ENCODE data around the gene VEZT.
"Not testable (repeated sequence)": the region's sequence is repeated elsewhere in the genome, so short reads cannot be mapped to it uniquely, and the experiment has no call there.

VEZT gene

DNA sequence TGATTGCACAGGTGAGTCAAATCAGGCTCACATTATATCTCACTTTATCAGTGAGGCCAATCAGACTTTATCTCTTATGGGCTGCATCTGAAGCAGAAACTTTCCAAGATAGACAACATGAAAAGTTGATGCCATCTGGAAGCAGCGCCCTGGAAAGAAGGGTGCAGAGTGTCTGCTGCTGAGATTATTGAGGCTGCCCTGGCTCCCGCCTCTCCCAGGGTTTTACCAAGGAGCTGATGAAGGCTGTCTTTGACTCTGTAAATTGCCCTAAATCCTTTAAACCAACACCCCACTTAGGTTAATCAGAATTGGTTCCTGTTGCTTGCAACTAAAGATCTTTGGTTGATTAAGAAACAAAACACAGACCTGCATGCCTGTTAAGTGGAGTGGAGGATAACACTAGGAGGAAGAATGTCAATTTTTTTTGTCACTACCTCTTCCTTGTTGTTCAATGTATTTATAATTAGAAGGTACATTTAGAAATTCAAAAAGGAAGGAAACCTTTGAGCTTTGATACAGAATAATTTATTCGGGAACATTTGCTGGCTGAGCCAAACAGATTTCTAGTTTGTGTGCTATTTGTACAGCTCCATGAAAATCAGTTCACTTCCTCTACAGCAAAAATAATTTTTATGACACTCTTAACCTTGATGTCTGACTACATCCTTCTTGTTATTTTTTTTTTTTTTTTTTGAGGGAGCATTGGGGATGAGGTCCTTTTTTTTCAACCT lies 104.1 kb downstream of the VEZT start:
- POLR2A ChIA-PET, result no interaction called here
- CTCF ChIA-PET, result interaction anchor here (0.7 kb wide), 1 partner anchor 15 kb away, joined by 3 read pairs; no protein-coding TSS in a partner anchor

GRCh38 chr12:95322326-95322725 lies 104.7 kb downstream of the VEZT start:
- TF ChIP-seq ZNF384 (IDR thresholded peaks at IDR 0.05), result no peak
- TF ChIP-seq, protein P1, sequence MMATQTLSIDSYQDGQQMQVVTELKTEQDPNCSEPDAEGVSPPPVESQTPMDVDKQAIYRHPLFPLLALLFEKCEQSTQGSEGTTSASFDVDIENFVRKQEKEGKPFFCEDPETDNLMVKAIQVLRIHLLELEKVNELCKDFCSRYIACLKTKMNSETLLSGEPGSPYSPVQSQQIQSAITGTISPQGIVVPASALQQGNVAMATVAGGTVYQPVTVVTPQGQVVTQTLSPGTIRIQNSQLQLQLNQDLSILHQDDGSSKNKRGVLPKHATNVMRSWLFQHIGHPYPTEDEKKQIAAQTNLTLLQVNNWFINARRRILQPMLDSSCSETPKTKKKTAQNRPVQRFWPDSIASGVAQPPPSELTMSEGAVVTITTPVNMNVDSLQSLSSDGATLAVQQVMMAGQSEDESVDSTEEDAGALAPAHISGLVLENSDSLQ (IDR thresholded peaks at IDR 0.05), result no peak
- ChIA-PET POLR2A (no interaction called here), CTCF (interaction anchor here (0.7 kb wide), 1 partner anchor 15 kb away, joined by 3 read pairs; no protein-coding TSS in a partner anchor)
- DNase-seq (ENCODE audit: extremely low spot score), result no peak

More for the DNA sequence above, 104.1 kb downstream of the VEZT start:
- TF ChIP-seq, protein P1 (IDR thresholded peaks at IDR 0.05), result no peak
- no peak for TF ChIP-seq BHLHE40 (IDR thresholded peaks at IDR 0.05; ENCODE audit: borderline replicate concordance)
- DNase-seq (ENCODE audit: extremely low spot score), result no peak

DNA sequence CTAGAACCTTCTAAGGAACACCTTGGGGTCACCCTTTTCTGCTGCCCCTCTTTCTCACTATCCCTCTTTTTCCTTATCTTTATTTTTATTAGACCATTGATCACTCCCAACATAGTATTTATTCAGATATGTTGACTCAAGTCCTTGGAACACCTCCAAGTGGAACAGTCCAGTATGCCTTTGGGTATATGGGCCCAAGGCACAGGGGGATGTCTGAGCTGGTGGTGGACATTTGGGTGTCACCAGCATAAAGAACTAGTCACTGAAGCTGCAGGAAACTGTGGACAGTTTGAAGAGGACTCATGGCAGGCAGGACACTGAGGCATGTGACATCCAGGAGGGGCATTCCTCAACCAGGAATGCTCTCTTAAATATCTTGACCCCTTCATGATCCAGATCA lies 105.6 kb downstream of the VEZT start:
- CTCF ChIA-PET, result no interaction called here
- DNase-seq (ENCODE audit: extremely low spot score), result no peak
- POLR2A ChIA-PET, result no interaction called here
- TF ChIP-seq ZNF384 (IDR thresholded peaks at IDR 0.05) (no peak), FOXK2 (IDR thresholded peaks at IDR 0.05) (no peak), FOXM1 (IDR thresholded peaks at IDR 0.05; ENCODE audit: borderline replicate concordance) (no peak), TARDBP (IDR thresholded peaks at IDR 0.05) (no peak), SP1 (IDR thresholded peaks at IDR 0.05) (no peak)
- TF ChIP-seq, protein P1 (IDR thresholded peaks at IDR 0.05), result no peak

DNA sequence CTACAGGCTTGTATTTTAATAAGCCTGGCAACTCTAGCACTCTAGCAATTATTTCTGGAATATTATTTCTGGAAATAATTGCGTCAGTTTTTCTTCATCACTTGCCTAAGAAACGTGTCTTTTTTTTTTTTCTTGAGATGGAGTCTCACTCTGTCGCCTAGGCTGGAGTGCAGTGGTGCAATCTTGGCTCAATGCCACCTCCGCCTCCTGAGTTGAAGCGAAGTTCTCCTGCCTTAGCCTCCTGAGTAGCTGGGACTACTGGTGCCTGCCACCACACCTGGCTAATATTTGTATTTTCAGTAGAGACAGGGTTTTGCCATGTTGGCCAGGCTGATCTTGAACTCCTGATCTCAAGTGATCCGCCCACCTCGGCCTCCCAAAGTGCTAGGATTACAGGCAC lies 106.6 kb downstream of the VEZT start:
- CTCF ChIA-PET, result interaction anchor here (0.6 kb wide), 1 partner anchor 17 kb away, joined by 3 read pairs; no protein-coding TSS in a partner anchor
- DNase-seq (ENCODE audit: extremely low spot score); POLR2A ChIA-PET: not testable (repeated sequence)

- no peak for DNase-seq (ENCODE audit: extremely low spot score)
- ChIA-PET CTCF (no interaction called here), POLR2A (no interaction called here)
- TF ChIP-seq FOXK2 (IDR thresholded peaks at IDR 0.05) (no peak), SP1 (IDR thresholded peaks at IDR 0.05) (no peak), LEF1 (IDR thresholded peaks at IDR 0.05; ENCODE audit: borderline replicate concordance) (no peak), SUZ12 (IDR thresholded peaks at IDR 0.05) (no peak), ELF4 (IDR thresholded peaks at IDR 0.05) (no peak), L3MBTL2 (conservative IDR thresholded peaks at IDR 0.05) (no peak), TARDBP (IDR thresholded peaks at IDR 0.05) (no peak), BHLHE40 (IDR thresholded peaks at IDR 0.05; ENCODE audit: borderline replicate concordance) (no peak), ZNF384 (IDR thresholded peaks at IDR 0.05) (no peak), FOXM1 (IDR thresholded peaks at IDR 0.05; ENCODE audit: borderline replicate concordance) (no peak), HDGF (IDR thresholded peaks at IDR 0.05; ENCODE audit: borderline replicate concordance) (no peak), CTBP1 (IDR thresholded peaks at IDR 0.05; ENCODE audit: borderline replicate concordance) (no peak), FOXA1 (IDR thresholded peaks at IDR 0.05) (no peak), ARNT (IDR thresholded peaks at IDR 0.05) (no peak), NFRKB (IDR thresholded peaks at IDR 0.05) (no peak)
- TF ChIP-seq, protein P1 (IDR thresholded peaks at IDR 0.05), result no peak
Measured at GRCh38 chr12:95325501-95325900, 107.9 kb downstream of the VEZT start.

DNA sequence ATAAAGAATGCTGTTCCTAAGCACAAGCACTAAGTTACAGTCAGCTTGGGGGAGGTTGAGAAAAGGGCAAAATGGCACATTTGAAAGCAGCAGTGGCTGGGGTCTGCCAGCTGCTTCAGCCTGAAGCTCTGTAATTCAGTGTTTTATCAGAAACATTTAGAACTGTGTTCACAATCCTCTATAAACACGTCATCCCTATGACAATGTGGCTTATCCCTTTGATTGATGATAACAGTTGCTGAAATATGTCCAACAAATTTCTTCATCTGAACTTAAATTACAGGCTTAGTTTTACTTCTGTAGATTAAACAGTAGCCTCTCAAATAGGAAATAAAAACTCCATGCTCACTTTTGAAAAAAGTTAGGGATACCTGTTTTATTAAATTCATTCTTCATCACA lies 108.8 kb downstream of the VEZT start:
- no peak for TF ChIP-seq HDGF (IDR thresholded peaks at IDR 0.05; ENCODE audit: borderline replicate concordance)
- no peak for TF ChIP-seq ARNT (IDR thresholded peaks at IDR 0.05)
- TF ChIP-seq, protein P1 (IDR thresholded peaks at IDR 0.05), result peak; percentile 48; the same call in 1 of the 2 replicates
- TF ChIP-seq FOXA1 (IDR thresholded peaks at IDR 0.05), result no peak
- POLR2A ChIA-PET, result no interaction called here
- no peak for DNase-seq (ENCODE audit: extremely low spot score)
- CTCF ChIA-PET, result no interaction called here
